Activated CD8-positive, alpha-beta T cell treated with anti-CD3 and anti-CD28 coated beads for 36 hours (primary cell): ENCODE results near the gene LPP. TPM values are rescaled to one million over a fixed set of nuclear protein-coding genes. Genes with fewer than 3 reads are reported as not detected.
A peak's percentile ranks its signal among the peaks of the same experiment; 100 is the strongest.

Experiments used
- ATAC-seq: fragments of 200-7000 bp; cut with Tn5 transposase; one replicate; pipeline ENCODE4 v1.10.0; 2021; ENCODE audit warnings: mild to moderate bottlenecking, moderate library complexity
- CTCF ChIA-PET: fragments of 350-600 bp; sonication (Branson Sonifier 250); formaldehyde crosslinking; loops from one replicate; lab custom pipeline; 2021; ENCODE audit warnings: antibody characterized with exemption; lab: Charles Lee
- POLR2A ChIA-PET: fragments of 350-600 bp; sonication (Branson Sonifier 250); formaldehyde crosslinking; loops from one replicate; lab custom pipeline; 2021; ENCODE audit warnings: antibody characterized with exemption; lab: Charles Lee
- DNase-seq: peaks from one replicate; pipeline ENCODE4 v3.0.0-alpha.2; 2020
- H3K27ac Mint-ChIP-seq: one replicate; pipeline ENCODE4 v1.8.0; 2021; ENCODE audit warnings: mild to moderate bottlenecking, mixed read lengths
- H3K27me3 Mint-ChIP-seq: one replicate; pipeline ENCODE4 v1.8.0; 2021; ENCODE audit warnings: mixed read lengths
- H3K36me3 Mint-ChIP-seq: one replicate; pipeline ENCODE4 v1.8.0; 2021; ENCODE audit warnings: low read depth, mixed read lengths
- H3K4me1 Mint-ChIP-seq: one replicate; pipeline ENCODE4 v1.8.0; 2021; ENCODE audit warnings: low read depth, mixed read lengths
- H3K4me3 Mint-ChIP-seq: one replicate; pipeline ENCODE4 v1.8.0; 2021; ENCODE audit warnings: mild to moderate bottlenecking, moderate library complexity, mixed read lengths
- H3K9me3 Mint-ChIP-seq: one replicate; pipeline ENCODE4 v1.8.0; 2021; ENCODE audit warnings: mixed read lengths
- CTCF ChIP-seq: fragments of 200-600 bp; IDR thresholded peaks from one replicate; pipeline ENCODE4 v1.8.0; 2022; ENCODE audit warnings: antibody characterized with exemption, mild to moderate bottlenecking
- intact Hi-C: fragments of 100-400 bp; cut with micrococcal nuclease; formaldehyde crosslinking; loops from one replicate; pipeline ENCODE4 v1.10.0; 2022
- total RNA-seq, 2 experiments: library from RNA; stranded (reverse); gene quantifications; one replicate each; pipeline ENCODE4 v1.2.3, GENCODE V29; 2021

The LPP gene
- total RNA-seq, 2 experiments from 2014 or later: 16.4 to 22.6 TPM

DNA sequence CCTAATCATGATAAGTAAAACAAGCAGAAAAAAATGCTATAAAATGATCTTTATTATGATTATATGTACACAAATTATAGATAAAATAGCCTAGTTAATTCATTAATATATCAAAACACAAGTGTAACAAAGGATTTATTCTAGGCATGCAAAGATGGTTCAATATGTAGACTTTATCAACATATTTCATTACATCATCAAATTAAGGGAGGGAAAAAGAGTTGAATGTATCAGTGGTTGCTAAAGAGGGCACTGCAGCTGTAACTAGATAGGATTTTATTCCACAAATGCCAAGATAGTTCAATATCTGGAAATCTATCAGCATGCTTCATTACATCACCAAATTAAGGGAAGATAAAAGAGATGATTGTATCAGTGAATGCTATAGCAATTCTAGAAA lies 248.3 kb downstream of the LPP start:
- peaks cover 56% of the 10 kb centered on the region for H3K4me1 Mint-ChIP-seq
- CTCF ChIA-PET: no interaction called here
- ATAC-seq (no peak), DNase-seq (no peak)
- H3K36me3 Mint-ChIP-seq: peaks cover 21% of the 10 kb centered on the region
- H3K27me3 Mint-ChIP-seq: no peaks in the 10 kb centered on the region
- POLR2A ChIA-PET: no interaction called here
- no peak for TF ChIP-seq CTCF
- H3K27ac Mint-ChIP-seq: no peak overlapping the region
- intact Hi-C loops: loop anchor here (5.0 to 10.0 kb wide), 2 partner anchors 35 to 657 kb away; partner anchors contain the start of gene BCL6
- H3K9me3 Mint-ChIP-seq: peaks cover 10% of the 10 kb centered on the region
- no peak overlapping the region for H3K4me3 Mint-ChIP-seq

DNA sequence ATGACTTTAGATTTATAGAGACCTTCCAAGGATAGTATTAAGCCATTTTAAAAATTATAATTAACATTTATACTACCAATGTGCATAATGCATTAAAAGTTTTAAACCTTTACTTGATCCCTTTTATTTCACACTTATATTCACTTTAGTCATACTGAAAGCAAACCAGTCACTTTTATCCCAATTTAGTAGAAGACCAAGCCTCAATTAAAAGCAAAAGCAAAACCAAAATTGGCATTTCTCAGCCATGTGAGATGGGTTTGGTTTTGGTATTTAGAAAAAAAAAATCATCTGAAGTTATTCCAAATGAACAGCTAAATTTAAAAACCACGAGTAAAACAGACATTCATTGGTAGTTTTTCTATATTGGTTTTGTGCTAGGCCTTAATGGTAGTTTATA lies 249.4 kb downstream of the LPP start:
- intact Hi-C loops: loop anchor here (5.0 to 10.0 kb wide), 2 partner anchors 34 to 659 kb away; partner anchors contain the start of gene BCL6
- no peak overlapping the region for H3K27ac Mint-ChIP-seq
- no peak overlapping the region for H3K4me3 Mint-ChIP-seq
- H3K36me3 Mint-ChIP-seq: peaks cover 24% of the 10 kb centered on the region
- ATAC-seq (peak; percentile 23), DNase-seq (no peak)
- peaks cover 10% of the 10 kb centered on the region for H3K9me3 Mint-ChIP-seq
- ChIA-PET CTCF (no interaction called here), POLR2A (interaction anchor here (0.9 kb wide), 1 partner anchor 13 kb away, joined by 3 read pairs; no protein-coding TSS in a partner anchor)
- no peak for TF ChIP-seq CTCF
- H3K4me1 Mint-ChIP-seq: peaks cover 50% of the 10 kb centered on the region
- H3K27me3 Mint-ChIP-seq: no peaks in the 10 kb centered on the region

GRCh38 chr3:188404124-188404523 lies 250.2 kb downstream of the LPP start:
- DNase-seq (no peak), ATAC-seq (no peak)
- peaks cover 10% of the 10 kb centered on the region for H3K9me3 Mint-ChIP-seq
- no peak overlapping the region for H3K4me3 Mint-ChIP-seq
- H3K36me3 Mint-ChIP-seq: peaks cover 23% of the 10 kb centered on the region
- H3K27ac Mint-ChIP-seq: peak overlapping the region; percentile 13
- POLR2A ChIA-PET: no interaction called here
- H3K4me1 Mint-ChIP-seq: peaks cover 44% of the 10 kb centered on the region
- H3K27me3 Mint-ChIP-seq: no peaks in the 10 kb centered on the region
- no peak for TF ChIP-seq CTCF
- CTCF ChIA-PET: no interaction called here
- intact Hi-C loops: loop anchor here (5.0 to 10.0 kb wide), 2 partner anchors 33 to 659 kb away; partner anchors contain the start of gene BCL6

GRCh38 chr3:188404701-188405100 lies 250.7 kb downstream of the LPP start:
- Mint-ChIP-seq H3K27me3 (no peaks in the 10 kb centered on the region), H3K4me1 (peaks cover 40% of the 10 kb centered on the region), H3K27ac (no peak overlapping the region), H3K36me3 (peaks cover 23% of the 10 kb centered on the region), H3K4me3 (no peak overlapping the region), H3K9me3 (peaks cover 10% of the 10 kb centered on the region)
- ATAC-seq: no peak
- intact Hi-C loops: loop anchor here (5.0 to 10.0 kb wide), 2 partner anchors 33 to 660 kb away; partner anchors contain the start of gene BCL6
- DNase-seq: no peak
- no peak for TF ChIP-seq CTCF
- ChIA-PET CTCF (interaction anchor here (0.6 kb wide), 1 partner anchor 120 kb away, joined by 3 read pairs; no protein-coding TSS in a partner anchor), POLR2A (no interaction called here)

DNA sequence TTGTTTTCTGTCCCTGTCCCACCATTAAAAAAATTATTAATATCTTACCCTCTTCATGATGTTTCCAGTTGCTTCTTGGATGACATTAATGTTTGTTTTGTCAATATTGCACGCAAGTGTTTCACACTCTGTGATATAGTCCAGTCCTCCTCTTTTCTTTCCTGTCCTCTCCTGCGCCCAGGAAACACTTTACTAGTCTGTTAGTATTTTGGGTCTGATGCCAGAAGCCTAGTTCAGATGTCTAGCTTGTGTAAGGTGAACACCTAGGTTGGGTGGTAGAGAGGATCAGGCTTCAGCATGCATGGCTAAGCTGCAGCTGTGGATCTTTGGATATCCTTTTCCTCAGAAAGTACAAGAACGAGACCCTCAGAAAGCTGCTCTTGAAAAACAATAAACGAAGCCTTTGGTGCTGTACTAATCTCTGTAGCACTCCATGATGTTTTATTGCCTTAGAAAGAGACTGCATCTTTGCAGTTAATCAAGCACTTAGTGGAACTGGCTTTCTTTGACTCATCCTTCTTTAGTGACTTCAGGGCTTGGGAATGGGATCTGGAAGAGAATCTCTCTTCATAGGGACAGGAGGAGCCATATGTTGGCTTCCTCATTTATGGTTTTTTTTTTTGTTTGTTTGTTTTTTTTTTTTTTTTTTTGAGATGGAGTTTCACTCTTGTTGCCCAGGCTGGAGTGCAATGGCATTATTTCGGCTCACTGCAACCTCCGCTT lies 253.4 kb downstream of the LPP start:
- ChIA-PET CTCF (interaction anchor here (0.6 kb wide), 1 partner anchor 32 kb away, joined by 3 read pairs; no protein-coding TSS in a partner anchor), POLR2A (no interaction called here)
- intact Hi-C loops: loop anchor here (10.0 kb wide), 1 partner anchor 663 kb away; the partner anchor contains the start of gene BCL6
- H3K36me3 Mint-ChIP-seq: peaks cover 22% of the 10 kb centered on the region
- H3K27me3 Mint-ChIP-seq: no peaks in the 10 kb centered on the region
- no peak for ATAC-seq
- peaks cover 6% of the 10 kb centered on the region for H3K9me3 Mint-ChIP-seq
- H3K27ac Mint-ChIP-seq: no peak overlapping the region
- H3K4me3 Mint-ChIP-seq: no peak overlapping the region
- H3K4me1 Mint-ChIP-seq: peaks cover 21% of the 10 kb centered on the region
- no peak for TF ChIP-seq CTCF
- DNase-seq: no peak
